Measurements from ENCODE around the gene RAMP3. TPM values are rescaled to one million over a fixed set of nuclear protein-coding genes. Genes with fewer than 3 reads are reported as not detected.
A peak's percentile ranks its signal among the peaks of the same experiment; 100 is the strongest.

Gene RAMP3
- total and polyA plus RNA-seq, 9 of the 15 experiments (the other 6 are each of a cell fraction or from before 2014, with no cell fraction given), result not detected

- no peak for TF ChIP-seq HBP1 (CRISPR knock-in tag; IDR thresholded peaks at IDR 0.05)
- TF ChIP-seq RBM34 (IDR thresholded peaks at IDR 0.05; ENCODE audit: borderline replicate concordance, insufficient read depth, low read length), result no peak
- no peak for TF ChIP-seq SAFB2 (IDR thresholded peaks at IDR 0.05; ENCODE audit: borderline replicate concordance, low read depth, low read length, severe bottlenecking)
- TF ChIP-seq ZC3H11A (IDR thresholded peaks at IDR 0.05; ENCODE audit: low read depth, low read length), result no peak
- TF ChIP-seq PML (IDR thresholded peaks at IDR 0.05; ENCODE audit: low read length), result peak; percentile 91
- TF ChIP-seq ZNF586 (CRISPR knock-in tag; conservative IDR thresholded peaks at IDR 0.05), result no peak
- 0 out of 2 replicates have a peak, but pooled peaks have one; percentile 46 for TF ChIP-seq CHD2 (IDR thresholded peaks at IDR 0.05; ENCODE audit: low read depth, low read length)
- TF ChIP-seq ZNF398 (CRISPR knock-in tag; IDR thresholded peaks at IDR 0.05), result no peak
- peak in 1 of 2 experiments; percentile 17; a peak in 2 of 4 replicates for TF ChIP-seq RAD21 (CRISPR knock-in tag; conservative IDR thresholded peaks at IDR 0.05 in 1 of 2, IDR thresholded peaks at IDR 0.05 in 1 of 2)
- TF ChIP-seq ZNF592 (IDR thresholded peaks at IDR 0.05), result peak; percentile 60; the same call in 1 of the 2 replicates
- TF ChIP-seq TEAD4 (IDR thresholded peaks at IDR 0.05; ENCODE audit: low read length), result no peak; the same call in 1 of the 2 replicates
- TF ChIP-seq TEAD4 (CRISPR knock-in tag; IDR thresholded peaks at IDR 0.05; ENCODE audit: borderline replicate concordance), result no peak
- TF ChIP-seq ZNF274 (IDR thresholded peaks at IDR 0.05; ENCODE audit: borderline replicate concordance, low read depth, low read length), result no peak
- TF ChIP-seq NCOA4 (IDR thresholded peaks at IDR 0.05; ENCODE audit: partially characterized antibody), result no peak
- TF ChIP-seq SMARCA4 (IDR thresholded peaks at IDR 0.05), result peak; percentile 75
- peak; percentile 99 to 100 for TF ChIP-seq MNT (conservative IDR thresholded peaks at IDR 0.05)
- TF ChIP-seq HNRNPLL (IDR thresholded peaks at IDR 0.05; ENCODE audit: low read depth, low read length, poor library complexity, severe bottlenecking), result peak; percentile 83
Observed at GRCh38 chr7:45111298-45112223, 46.0 kb upstream of the RAMP3 start, which contains the start of gene TBRG4 (continued).
